ENCODE results near the gene ARHGAP8. TPM values are rescaled to one million over a fixed set of nuclear protein-coding genes. Genes with fewer than 3 reads are reported as not detected.

ARHGAP8 gene
- total RNA-seq, 1 donor from 2014 or later = 1.4 TPM

GRCh38 chr22:44753189-44754042, 1.0 kb downstream of the ARHGAP8 start:
- intact Hi-C loops (cut with micrococcal nuclease) = no loop called here
- peaks cover 54% of the 10 kb centered on the region for H3K27me3 Mint-ChIP-seq (ENCODE audit: insufficient read depth)
- H3K36me3 Mint-ChIP-seq (ENCODE audit: low read depth) = no peaks in the 10 kb centered on the region
- no peaks in the 10 kb centered on the region for H3K9me3 Mint-ChIP-seq
- no peak overlapping the region for H3K27ac Mint-ChIP-seq
- no peak overlapping the region for H3K4me3 Mint-ChIP-seq
- DNase-seq (ENCODE audit: low spot score) = no peak
- no peaks in the 10 kb centered on the region for H3K4me1 Mint-ChIP-seq (ENCODE audit: low read depth)

DNA sequence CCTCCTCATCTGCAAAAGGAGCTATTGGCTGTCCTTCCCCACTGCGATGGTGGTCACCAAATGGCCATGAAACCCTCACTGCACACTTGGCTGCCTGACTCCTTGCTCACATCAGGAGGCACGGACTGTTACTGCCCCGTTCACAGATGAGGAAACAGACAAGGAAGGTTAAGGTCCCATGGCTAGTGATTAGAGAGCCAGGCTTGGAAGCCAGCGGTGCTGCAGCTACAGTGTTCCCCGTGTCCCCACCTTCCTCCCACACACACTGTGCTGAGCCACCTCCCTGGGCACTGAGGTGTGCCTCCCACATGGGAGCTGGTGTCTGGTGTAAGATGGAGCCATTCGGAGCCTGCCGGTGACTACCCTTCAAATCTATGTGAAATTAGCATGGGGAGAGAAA, 2.6 kb downstream of the ARHGAP8 start:
- H3K36me3 Mint-ChIP-seq (ENCODE audit: low read depth) = no peaks in the 10 kb centered on the region
- peaks cover 46% of the 10 kb centered on the region for H3K27me3 Mint-ChIP-seq (ENCODE audit: insufficient read depth)

GRCh38 chr22:44755417-44755816, 3.0 kb downstream of the ARHGAP8 start:
- peaks cover 46% of the 10 kb centered on the region for H3K27me3 Mint-ChIP-seq (ENCODE audit: insufficient read depth)
- H3K9me3 Mint-ChIP-seq = no peaks in the 10 kb centered on the region
- no peak overlapping the region for H3K27ac Mint-ChIP-seq
- H3K4me3 Mint-ChIP-seq = no peak overlapping the region
- H3K4me1 Mint-ChIP-seq (ENCODE audit: low read depth) = no peaks in the 10 kb centered on the region
- no peaks in the 10 kb centered on the region for H3K36me3 Mint-ChIP-seq (ENCODE audit: low read depth)
- intact Hi-C loops (cut with micrococcal nuclease) = no loop called here
- no peak for DNase-seq (ENCODE audit: low spot score)

More for the DNA sequence above, 2.6 kb downstream of the ARHGAP8 start:
- intact Hi-C loops (cut with micrococcal nuclease) = no loop called here
- Mint-ChIP-seq H3K9me3 (no peaks in the 10 kb centered on the region), H3K4me3 (no peak overlapping the region), H3K4me1 (ENCODE audit: low read depth) (no peaks in the 10 kb centered on the region), H3K27ac (no peak overlapping the region)
- DNase-seq (ENCODE audit: low spot score) = no peak

DNA sequence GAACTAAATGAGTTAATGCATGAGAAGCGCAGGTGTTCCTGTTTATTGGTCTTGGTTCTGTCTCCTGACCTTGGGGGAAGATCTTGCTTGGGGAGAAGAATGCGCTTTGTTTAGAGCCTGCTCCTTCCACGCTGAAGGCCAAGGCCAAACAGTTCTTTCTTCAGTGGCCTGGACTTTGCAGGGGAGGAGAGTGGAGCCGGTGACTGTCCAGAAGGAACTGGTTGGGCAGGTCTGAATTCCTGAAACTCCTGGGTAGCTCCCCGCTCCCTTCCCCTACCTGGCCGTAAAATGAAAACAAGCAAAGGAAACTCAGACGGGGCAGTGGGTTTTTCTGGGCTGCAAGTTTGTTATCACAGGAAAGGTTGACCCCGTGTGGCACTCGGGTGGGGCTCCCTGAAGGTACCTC, 3.6 kb downstream of the ARHGAP8 start:
- intact Hi-C loops (cut with micrococcal nuclease) = no loop called here

GRCh38 chr22:44758344-44758973, 6.1 kb downstream of the ARHGAP8 start:
- H3K27ac Mint-ChIP-seq = no peak overlapping the region
- no peaks in the 10 kb centered on the region for H3K4me1 Mint-ChIP-seq (ENCODE audit: low read depth)
- intact Hi-C loops (cut with micrococcal nuclease) = no loop called here
- no peak overlapping the region for H3K4me3 Mint-ChIP-seq
- peaks cover 5% of the 10 kb centered on the region for H3K9me3 Mint-ChIP-seq
- peaks cover 25% of the 10 kb centered on the region for H3K27me3 Mint-ChIP-seq (ENCODE audit: insufficient read depth)
- DNase-seq (ENCODE audit: low spot score) = no peak
- no peaks in the 10 kb centered on the region for H3K36me3 Mint-ChIP-seq (ENCODE audit: low read depth)

More for the DNA sequence above, 3.6 kb downstream of the ARHGAP8 start:
- Mint-ChIP-seq H3K36me3 (ENCODE audit: low read depth) (no peaks in the 10 kb centered on the region), H3K27me3 (ENCODE audit: insufficient read depth) (peaks cover 44% of the 10 kb centered on the region), H3K27ac (no peak overlapping the region), H3K9me3 (no peaks in the 10 kb centered on the region), H3K4me3 (no peak overlapping the region), H3K4me1 (ENCODE audit: low read depth) (no peaks in the 10 kb centered on the region)
- DNase-seq (ENCODE audit: low spot score) = no peak

- Mint-ChIP-seq H3K36me3 (ENCODE audit: low read depth) (no peaks in the 10 kb centered on the region), H3K27ac (no peak overlapping the region), H3K4me3 (no peak overlapping the region), H3K27me3 (ENCODE audit: insufficient read depth) (peaks cover 19% of the 10 kb centered on the region), H3K9me3 (peaks cover 5% of the 10 kb centered on the region), H3K4me1 (ENCODE audit: low read depth) (no peaks in the 10 kb centered on the region)
- intact Hi-C loops (cut with micrococcal nuclease) = no loop called here
- DNase-seq (ENCODE audit: low spot score) = no peak
Measured at GRCh38 chr22:44759001-44759400, 6.6 kb downstream of the ARHGAP8 start.

DNA sequence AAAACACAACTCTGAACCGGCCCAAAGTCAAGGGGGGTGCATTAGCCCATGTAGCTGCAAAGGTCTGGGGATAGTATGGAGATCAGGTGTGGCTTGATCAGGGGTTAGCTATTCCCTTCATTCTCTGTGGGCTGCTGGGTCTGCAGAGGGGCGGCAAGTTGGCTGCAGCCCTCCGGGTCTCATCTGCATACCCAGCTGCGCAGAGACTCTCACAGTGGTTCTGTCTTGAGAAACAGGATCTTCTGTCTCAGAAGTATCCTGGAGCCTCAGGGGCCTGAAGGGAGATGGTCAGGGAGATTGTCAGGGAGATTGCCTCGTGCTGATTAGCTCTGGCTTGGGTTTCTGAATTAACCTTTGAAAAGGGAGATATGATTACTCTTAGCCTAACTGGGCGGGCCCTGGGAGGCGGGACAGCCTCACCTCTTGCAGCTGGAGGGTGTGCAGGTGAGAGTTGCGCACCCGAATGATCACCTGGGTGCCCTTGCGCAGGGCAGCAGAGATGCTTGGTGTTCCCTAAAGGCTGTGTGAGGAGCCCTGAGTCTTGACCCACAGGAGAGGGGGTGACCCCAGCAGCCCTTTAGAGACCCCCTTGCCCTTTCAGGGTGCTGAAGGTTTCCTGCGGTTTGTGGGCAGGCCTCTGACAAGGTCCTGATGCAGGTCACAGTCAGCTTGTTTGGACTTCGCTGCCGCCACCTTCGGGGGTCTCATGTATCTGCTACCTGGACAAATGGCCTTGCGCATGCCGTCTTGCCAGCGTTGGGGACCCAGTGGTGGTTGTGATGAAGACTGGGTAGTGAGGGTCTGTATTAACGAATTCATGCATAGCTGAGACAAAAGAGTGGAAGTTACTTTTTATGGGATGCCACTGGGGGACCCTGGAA, 7.3 kb downstream of the ARHGAP8 start:
- no peak overlapping the region for H3K27ac Mint-ChIP-seq
- no peak overlapping the region for H3K4me3 Mint-ChIP-seq
- intact Hi-C loops (cut with micrococcal nuclease) = no loop called here
- DNase-seq (ENCODE audit: low spot score) = no peak
- H3K36me3 Mint-ChIP-seq (ENCODE audit: low read depth) = no peaks in the 10 kb centered on the region
- H3K4me1 Mint-ChIP-seq (ENCODE audit: low read depth) = no peaks in the 10 kb centered on the region
- peaks cover 5% of the 10 kb centered on the region for H3K9me3 Mint-ChIP-seq
- peaks cover 13% of the 10 kb centered on the region for H3K27me3 Mint-ChIP-seq (ENCODE audit: insufficient read depth)

DNA sequence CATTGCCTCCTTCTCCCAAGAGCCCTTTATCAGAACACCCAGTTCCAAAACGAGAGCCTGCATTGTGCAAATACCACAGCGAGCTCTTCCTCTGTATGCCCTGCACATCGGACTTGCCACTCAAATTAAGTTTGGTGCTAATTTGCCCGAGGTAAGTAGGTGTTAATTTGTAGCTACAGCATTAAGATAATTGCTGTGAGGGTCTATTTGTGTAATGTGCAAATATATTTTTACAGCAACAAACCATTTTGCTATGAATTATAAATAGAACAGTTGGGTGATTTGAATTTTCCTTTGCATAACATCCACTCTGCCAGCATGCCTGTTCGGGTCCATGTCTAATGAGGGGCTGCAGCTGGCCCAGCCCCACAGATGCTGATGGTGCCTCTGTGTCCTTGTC, 8.1 kb downstream of the ARHGAP8 start:
- intact Hi-C loops (cut with micrococcal nuclease) = no loop called here
- DNase-seq (ENCODE audit: low spot score) = no peak
- no peak overlapping the region for H3K27ac Mint-ChIP-seq
- H3K27me3 Mint-ChIP-seq (ENCODE audit: insufficient read depth) = peaks cover 5% of the 10 kb centered on the region
- no peak overlapping the region for H3K4me3 Mint-ChIP-seq
- H3K36me3 Mint-ChIP-seq (ENCODE audit: low read depth) = no peaks in the 10 kb centered on the region
- H3K9me3 Mint-ChIP-seq = peaks cover 5% of the 10 kb centered on the region
- H3K4me1 Mint-ChIP-seq (ENCODE audit: low read depth) = no peaks in the 10 kb centered on the region

DNA sequence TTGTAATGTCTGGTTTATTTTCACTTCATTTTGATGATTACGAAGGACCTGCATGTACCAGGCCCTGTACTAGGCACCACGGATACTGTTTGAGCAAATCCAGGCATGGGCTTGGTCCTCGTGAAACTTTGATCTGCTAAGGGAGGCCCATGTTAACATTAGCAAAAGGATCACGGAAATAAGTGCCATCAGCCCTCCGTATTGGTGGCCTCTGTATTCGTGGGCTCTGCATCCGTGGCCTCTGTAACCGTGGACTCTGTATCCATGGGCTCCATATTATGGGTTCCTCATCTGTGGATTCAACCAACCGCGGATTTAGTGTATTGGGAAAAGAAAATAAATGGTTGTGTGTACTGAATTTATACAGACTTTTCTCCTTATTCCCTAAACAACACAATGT, 8.7 kb downstream of the ARHGAP8 start:
- Mint-ChIP-seq H3K27me3 (ENCODE audit: insufficient read depth) (peaks cover 5% of the 10 kb centered on the region), H3K4me1 (ENCODE audit: low read depth) (no peaks in the 10 kb centered on the region), H3K9me3 (peaks cover 5% of the 10 kb centered on the region), H3K36me3 (ENCODE audit: low read depth) (no peaks in the 10 kb centered on the region), H3K27ac (no peak overlapping the region), H3K4me3 (no peak overlapping the region)
- intact Hi-C loops (cut with micrococcal nuclease) = no loop called here
- no peak for DNase-seq (ENCODE audit: low spot score)

GRCh38 chr22:44764373-44764772, 12.0 kb downstream of the ARHGAP8 start:
- intact Hi-C loops (cut with micrococcal nuclease) = no loop called here
- DNase-seq (ENCODE audit: low spot score) = no peak
- no peak overlapping the region for H3K27ac Mint-ChIP-seq
- H3K4me3 Mint-ChIP-seq = no peak overlapping the region
- H3K4me1 Mint-ChIP-seq (ENCODE audit: low read depth) = no peaks in the 10 kb centered on the region
- H3K27me3 Mint-ChIP-seq (ENCODE audit: insufficient read depth) = no peaks in the 10 kb centered on the region
- H3K9me3 Mint-ChIP-seq = peaks cover 5% of the 10 kb centered on the region
- no peaks in the 10 kb centered on the region for H3K36me3 Mint-ChIP-seq (ENCODE audit: low read depth)

DNA sequence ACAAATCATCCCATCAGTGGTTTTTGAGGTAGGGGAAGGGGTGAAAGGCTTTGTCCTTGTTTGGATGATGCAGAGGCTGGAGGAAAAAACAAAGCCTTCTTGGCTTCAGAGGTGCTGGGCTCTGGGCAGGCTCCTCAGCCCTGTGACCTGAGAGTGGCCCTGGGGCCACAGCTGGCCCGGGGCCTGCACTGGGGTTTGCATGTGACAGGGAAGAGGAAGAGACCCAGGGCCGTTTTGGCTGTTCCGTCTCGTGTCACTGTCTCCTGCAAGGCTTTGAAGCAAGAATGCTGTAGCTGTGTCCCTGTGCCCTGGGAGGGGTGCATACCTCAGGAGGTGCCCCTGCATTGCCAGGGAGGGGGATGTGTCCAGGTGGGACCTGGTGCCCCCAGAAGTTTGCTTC, 12.6 kb downstream of the ARHGAP8 start:
- H3K4me3 Mint-ChIP-seq = no peak overlapping the region
- no peaks in the 10 kb centered on the region for H3K27me3 Mint-ChIP-seq (ENCODE audit: insufficient read depth)
- no peak for DNase-seq (ENCODE audit: low spot score)
- no peak overlapping the region for H3K27ac Mint-ChIP-seq
- peaks cover 5% of the 10 kb centered on the region for H3K9me3 Mint-ChIP-seq
- no peaks in the 10 kb centered on the region for H3K36me3 Mint-ChIP-seq (ENCODE audit: low read depth)
- no peaks in the 10 kb centered on the region for H3K4me1 Mint-ChIP-seq (ENCODE audit: low read depth)
- intact Hi-C loops (cut with micrococcal nuclease) = no loop called here

- Mint-ChIP-seq H3K9me3 (peaks cover 7% of the 10 kb centered on the region), H3K27ac (no peak overlapping the region)
- intact Hi-C loops (cut with micrococcal nuclease) = no loop called here
Measured at GRCh38 chr22:44765571-44766285, 13.4 kb downstream of the ARHGAP8 start.

More at GRCh38 chr22:44765571-44766285, 13.4 kb downstream of the ARHGAP8 start:
- Mint-ChIP-seq H3K36me3 (ENCODE audit: low read depth) (no peaks in the 10 kb centered on the region), H3K4me1 (ENCODE audit: low read depth) (no peaks in the 10 kb centered on the region), H3K27me3 (ENCODE audit: insufficient read depth) (no peaks in the 10 kb centered on the region), H3K4me3 (no peak overlapping the region)
- DNase-seq (ENCODE audit: low spot score) = no peak
